ENCODE results near the gene UBAC2. TPM values are rescaled to one million over a fixed set of nuclear protein-coding genes. Genes with fewer than 3 reads are reported as not detected.

Gene UBAC2
- total and polyA plus RNA-seq, 2 of the 4 experiments (the other 2 are of a cell fraction): 20.8 to 36.3 TPM

DNA sequence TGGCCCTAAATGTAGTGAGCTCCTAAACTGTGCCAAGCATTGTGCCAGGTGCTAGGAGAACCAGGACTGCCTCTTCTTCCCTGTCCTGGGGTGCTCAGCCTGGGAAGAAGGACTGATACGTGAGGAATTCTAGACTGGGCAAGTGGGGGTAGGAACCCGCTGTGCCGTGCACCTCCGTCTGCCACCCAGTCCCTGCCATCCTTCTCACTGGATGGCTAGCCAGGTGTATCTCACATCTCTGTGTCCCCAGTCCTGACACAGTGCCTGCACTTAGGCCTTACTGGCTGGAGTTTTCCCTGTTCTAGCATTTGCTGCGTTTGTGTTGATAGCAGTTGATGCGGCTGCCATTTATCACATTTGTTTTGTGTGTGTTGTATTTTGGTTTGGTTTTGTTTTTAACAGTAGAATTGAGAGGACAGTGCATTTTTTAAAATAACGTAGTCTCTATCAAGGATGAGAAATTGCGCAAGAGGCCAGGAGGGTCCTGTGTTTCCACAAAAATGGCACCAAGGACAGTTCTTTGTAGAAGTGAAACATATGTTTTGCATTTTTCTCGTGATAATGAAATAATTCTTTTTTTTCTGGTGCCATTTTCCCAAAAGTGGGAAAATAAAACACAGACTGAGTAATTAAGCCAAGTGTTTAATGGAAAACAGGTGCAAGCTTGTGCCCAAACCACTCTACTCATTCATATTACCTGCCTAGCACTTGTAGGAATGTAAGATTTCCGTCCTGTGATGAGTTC, 111.3 kb downstream of the UBAC2 start:
- Histone ChIP-seq H2BK20ac (ENCODE audit: low read depth, low read length) (no peak overlapping the region), H3K9me3 (ENCODE audit: control insufficient read depth, insufficient read depth, low read length) (no peaks in the 10 kb centered on the region), H3K14ac (replicated peaks; ENCODE audit: low read depth, low read length) (peak overlapping the region; percentile 12; the same call in 1 of the 2 replicates), H4K8ac (ENCODE audit: low read depth in 2 of 2, low read length in 2 of 2) (no peak overlapping the region; a peak in 1 of 4 replicates), H4K5ac (ENCODE audit: low read depth, low read length) (no peak overlapping the region), H3K36me3 (ENCODE audit: control insufficient read depth, insufficient read depth, low read length) (peaks cover 8% of the 10 kb centered on the region), H3K79me1 (ENCODE audit: low read depth in 1 of 2, low read length in 2 of 2) (peaks cover 16 to 20% of the 10 kb centered on the region in 2 experiments), H4K91ac (ENCODE audit: insufficient read depth, low read depth, low read length) (peak overlapping the region; percentile 9; the same call in 1 of the 2 replicates), H3K56ac (ENCODE audit: extremely low read depth, insufficient read depth, low read length) (no peak overlapping the region), H2AK5ac (ENCODE audit: low read depth, low read length) (peak overlapping the region; percentile 71), H3K4ac (ENCODE audit: low read depth, low read length) (peak overlapping the region; percentile 46), H3K27me3 (ENCODE audit: control insufficient read depth, insufficient read depth, low read length) (no peaks in the 10 kb centered on the region), H2BK15ac (ENCODE audit: low read depth, low read length) (peak overlapping the region; percentile 65; the same call in 1 of the 3 replicates), H2BK120ac (ENCODE audit: low read depth, low read length) (0 out of 2 replicates have a peak overlapping the region, but pooled peaks have one; percentile 7), H3K4me2 (ENCODE audit: low read depth, low read length) (no peak overlapping the region), H3K18ac (ENCODE audit: low read depth, low read length) (no peak overlapping the region), H3K23ac (ENCODE audit: low read depth, low read length) (0 out of 2 replicates have a peak overlapping the region, but pooled peaks have one; percentile 16), H4K20me1 (ENCODE audit: insufficient read depth, low read length) (peaks cover 29% of the 10 kb centered on the region), H2BK5ac (ENCODE audit: low read depth, low read length, poor library complexity, severe bottlenecking) (peak overlapping the region; percentile 27), H3K9ac (ENCODE audit: low read depth, low read length) (no peak overlapping the region), H3K27ac (ENCODE audit: insufficient read depth, low read length) (no peak overlapping the region), H2AFZ (replicated peaks; ENCODE audit: low read length, poor library complexity) (no peak overlapping the region), H3K4me1 (ENCODE audit: control insufficient read depth, insufficient read depth, low read length) (peaks cover 22% of the 10 kb centered on the region), H3K9me1 (ENCODE audit: insufficient read depth, low read length) (peaks cover 25% of the 10 kb centered on the region), H3K4me3 (ENCODE audit: insufficient read depth, low read depth, low read length) (no peak overlapping the region), H2AK9ac (replicated peaks; ENCODE audit: low read depth, low read length, poor library complexity) (no peak overlapping the region)
- CTCF ChIA-PET: no interaction called here
- intact Hi-C loops (cut with micrococcal nuclease): no loop called here
- POLR2A ChIA-PET (ENCODE audit: unreplicated experiment): no interaction called here
- ATAC-seq (ENCODE audit: low read depth) (no peak), DNase-seq (no peak)
- no peak for TF ChIP-seq POLR2A (IDR thresholded peaks at IDR 0.05; ENCODE audit: low read depth, low read length)
- TF ChIP-seq, protein P1, sequence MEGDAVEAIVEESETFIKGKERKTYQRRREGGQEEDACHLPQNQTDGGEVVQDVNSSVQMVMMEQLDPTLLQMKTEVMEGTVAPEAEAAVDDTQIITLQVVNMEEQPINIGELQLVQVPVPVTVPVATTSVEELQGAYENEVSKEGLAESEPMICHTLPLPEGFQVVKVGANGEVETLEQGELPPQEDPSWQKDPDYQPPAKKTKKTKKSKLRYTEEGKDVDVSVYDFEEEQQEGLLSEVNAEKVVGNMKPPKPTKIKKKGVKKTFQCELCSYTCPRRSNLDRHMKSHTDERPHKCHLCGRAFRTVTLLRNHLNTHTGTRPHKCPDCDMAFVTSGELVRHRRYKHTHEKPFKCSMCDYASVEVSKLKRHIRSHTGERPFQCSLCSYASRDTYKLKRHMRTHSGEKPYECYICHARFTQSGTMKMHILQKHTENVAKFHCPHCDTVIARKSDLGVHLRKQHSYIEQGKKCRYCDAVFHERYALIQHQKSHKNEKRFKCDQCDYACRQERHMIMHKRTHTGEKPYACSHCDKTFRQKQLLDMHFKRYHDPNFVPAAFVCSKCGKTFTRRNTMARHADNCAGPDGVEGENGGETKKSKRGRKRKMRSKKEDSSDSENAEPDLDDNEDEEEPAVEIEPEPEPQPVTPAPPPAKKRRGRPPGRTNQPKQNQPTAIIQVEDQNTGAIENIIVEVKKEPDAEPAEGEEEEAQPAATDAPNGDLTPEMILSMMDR (conservative IDR thresholded peaks at IDR 0.05; ENCODE audit: low read depth, low read length): no peak
- TF ChIP-seq RFX5 (IDR thresholded peaks at IDR 0.05; ENCODE audit: low read depth, low read length): no peak
- TF ChIP-seq CEBPB (IDR thresholded peaks at IDR 0.05; ENCODE audit: low read depth, low read length): peak; percentile 94
- dilution Hi-C loops (cut with HindIII; ENCODE audit: low sequenced_read_pairs, unreplicated experiment): no loop called here
- 83% methylated on average over 3 of the region's 10 CpGs; no CpG with 5 or more reads in 1 of the 2 experiments for WGBS, 2 experiments (ENCODE audit: extremely low coverage in 2 of 2, insufficient read length in 1 of 2)
- in situ Hi-C loops (cut with MboI; ENCODE audit: low sequenced_read_pairs): no loop called here
- no TSS peak for BruUV-seq (replicated peaks)

Data from IMR-90 (cell line).